Tibial nerve (tissue), 3 donors: ENCODE data around the gene CCDC183.
"Not testable (repeated sequence)": the region's sequence is repeated elsewhere in the genome, so short reads cannot be mapped to it uniquely, and the experiment has no call there.

Experiments
- CTCF ChIP-seq, 5 experiments: fragments of 200-600 bp in 3 of 5; fragments of 450-650 bp in 2 of 5; sonication (generic) in 3 of 5; IDR thresholded peaks; one replicate each; pipeline ENCODE4 v1.5.1; 2016 to 2019; ENCODE audit warnings: antibody characterized with exemption in 5 of 5, mild to moderate bottlenecking in 3 of 5, moderate library complexity in 2 of 5
- POLR2A ChIP-seq, 2 donors: fragments of 450-650 bp; IDR thresholded peaks; one replicate each; pipeline ENCODE4 v1.6.1; 2017; ENCODE audit warnings: antibody characterized with exemption in 2 of 2, mild to moderate bottlenecking in 2 of 2, moderate library complexity in 2 of 2

- TF ChIP-seq CTCF (IDR thresholded peaks at IDR 0.05), result peak in 3 of 5 experiments; percentile 20 to 23 (median 21)
- TF ChIP-seq POLR2A (IDR thresholded peaks at IDR 0.05), result not testable (repeated sequence)
Observed at GRCh38 chr9:136760834-136761544, 35.1 kb upstream of the CCDC183 start.
